RWPE2 (cell line): Measurements from ENCODE around the gene VPS26B.

ENCODE experiments used
- ATAC-seq: fragments of 200-7000 bp; cut with Tn5 transposase; 3 replicates; pipeline ENCODE4 v1.9.1; 2021; ENCODE audit warnings: low read depth
- DNase-seq: peaks from one replicate; pipeline ENCODE4 v3.0.0-alpha.2; 2020; ENCODE audit warnings: low spot score
- H3K27ac ChIP-seq: fragments of 450-650 bp; 2 replicates; pipeline ENCODE4 v1.5.1; 2017; ENCODE audit warnings: mild to moderate bottlenecking; ENCODE audit not compliant: poor library complexity, severe bottlenecking
- H3K27me3 ChIP-seq: fragments of 250-450 bp; sonication (Bioruptor Pico); 2 replicates; pipeline ENCODE4 v1.5.1; 2021; ENCODE audit warnings: mild to moderate bottlenecking, moderate library complexity; ENCODE audit not compliant: insufficient read depth, poor library complexity, severe bottlenecking
- H3K36me3 ChIP-seq: fragments of 250-450 bp; sonication (Bioruptor Pico); 2 replicates; pipeline ENCODE4 v1.5.1; 2020; ENCODE audit warnings: low read depth, mild to moderate bottlenecking, moderate library complexity
- H3K4me1 ChIP-seq: fragments of 250-450 bp; sonication (Bioruptor Pico); 2 replicates; pipeline ENCODE4 v1.5.1; 2021; ENCODE audit warnings: mild to moderate bottlenecking, moderate library complexity; ENCODE audit not compliant: insufficient read depth, poor library complexity, severe bottlenecking
- H3K4me3 ChIP-seq: fragments of 250-450 bp; sonication (Bioruptor Pico); 2 replicates; pipeline ENCODE4 v1.5.1; 2021; ENCODE audit warnings: mild to moderate bottlenecking, moderate library complexity; ENCODE audit not compliant: severe bottlenecking
- H3K9me3 ChIP-seq: fragments of 250-450 bp; sonication (Bioruptor Pico); 2 replicates; pipeline ENCODE4 v1.5.1; 2021; ENCODE audit warnings: mild to moderate bottlenecking, moderate library complexity; ENCODE audit not compliant: severe bottlenecking
- CTCF ChIP-seq: fragments of 450-650 bp; IDR thresholded peaks from one replicate; pipeline ENCODE4 v1.5.1; 2017; ENCODE audit warnings: mild to moderate bottlenecking, moderate library complexity; ENCODE audit not compliant: poor library complexity, severe bottlenecking

VPS26B gene

GRCh38 chr11:134206185-134206584 lies 18.3 kb upstream of the VPS26B start:
- Histone ChIP-seq H3K4me1 (no peaks in the 10 kb centered on the region), H3K27me3 (no peaks in the 10 kb centered on the region), H3K4me3 (no peak overlapping the region), H3K36me3 (peaks cover 100% of the 10 kb centered on the region), H3K9me3 (no peaks in the 10 kb centered on the region), H3K27ac (no peak overlapping the region)
- ATAC-seq (no peak), DNase-seq (no peak)
- no peak for TF ChIP-seq CTCF

GRCh38 chr11:134207538-134208239 lies 16.8 kb upstream of the VPS26B start:
- ATAC-seq (no peak), DNase-seq (no peak)
- H3K9me3 ChIP-seq = no peaks in the 10 kb centered on the region
- no peaks in the 10 kb centered on the region for H3K4me1 ChIP-seq
- no peak overlapping the region for H3K27ac ChIP-seq
- peaks cover 100% of the 10 kb centered on the region for H3K36me3 ChIP-seq
- TF ChIP-seq CTCF = peak; percentile 79
- no peaks in the 10 kb centered on the region for H3K27me3 ChIP-seq
- H3K4me3 ChIP-seq = no peak overlapping the region

GRCh38 chr11:134215836-134216235 lies 8.6 kb upstream of the VPS26B start:
- TF ChIP-seq CTCF = no peak
- H3K27ac ChIP-seq = no peak overlapping the region
- H3K9me3 ChIP-seq = no peaks in the 10 kb centered on the region
- ATAC-seq (no peak), DNase-seq (no peak)
- H3K36me3 ChIP-seq = peaks cover 93% of the 10 kb centered on the region
- no peaks in the 10 kb centered on the region for H3K4me1 ChIP-seq
- H3K4me3 ChIP-seq = no peak overlapping the region
- no peaks in the 10 kb centered on the region for H3K27me3 ChIP-seq

GRCh38 chr11:134216816-134217215 lies 7.7 kb upstream of the VPS26B start:
- Histone ChIP-seq H3K4me3 (no peak overlapping the region), H3K9me3 (no peaks in the 10 kb centered on the region), H3K4me1 (peaks cover under 1% of the 10 kb centered on the region), H3K36me3 (peaks cover 90% of the 10 kb centered on the region), H3K27ac (no peak overlapping the region), H3K27me3 (no peaks in the 10 kb centered on the region)
- no peak for TF ChIP-seq CTCF
- DNase-seq (no peak), ATAC-seq (no peak)

- Histone ChIP-seq H3K4me3 (peak overlapping the region; percentile 82), H3K27ac (peak overlapping the region; percentile 45), H3K9me3 (no peaks in the 10 kb centered on the region), H3K36me3 (peaks cover 47% of the 10 kb centered on the region), H3K27me3 (no peaks in the 10 kb centered on the region), H3K4me1 (peaks cover 11% of the 10 kb centered on the region)
- DNase-seq = no peak
- TF ChIP-seq CTCF = no peak
- ATAC-seq = no peak
Measured at GRCh38 chr11:134223121-134223520, 1.4 kb upstream of the VPS26B start.
